Spleen (tissue), 11 donors: ENCODE data around the gene MORN4. TPM values are rescaled to one million over a fixed set of nuclear protein-coding genes. Genes with fewer than 3 reads are reported as not detected.
A peak's percentile ranks its signal among the peaks of the same experiment; 100 is the strongest.

Experiments used
- DNase-seq: peaks from one replicate; pipeline ENCODE4 v3.0.0-alpha.2; 2020
- H3K27ac ChIP-seq, 8 donors: fragments of 200-600 bp; sonication (generic) in 7 of 8; 1 replicate in 4 of 8; 2 replicates in 4 of 8; pipeline versions ENCODE4 v1.5.0 to v1.8.0; 2016 to 2021; ENCODE audit warnings: inconsistent platforms in 4 of 8, mild to moderate bottlenecking in 4 of 8, moderate library complexity in 1 of 8
- H3K27me3 ChIP-seq, 7 donors: fragments of 200-600 bp; sonication (generic) in 6 of 7; replicated peaks in 1 of 7; 1 replicate in 4 of 7; 2 replicates in 3 of 7; pipeline versions ENCODE4 v1.5.0 to v1.8.0; 2016 to 2021; ENCODE audit warnings: inconsistent platforms in 3 of 7, mild to moderate bottlenecking in 1 of 7
- H3K36me3 ChIP-seq, 6 donors: fragments of 200-600 bp; sonication (generic) in 5 of 6; 1 replicate in 4 of 6; 2 replicates in 2 of 6; pipeline versions ENCODE4 v1.5.0 to v1.8.0; 2016 to 2021; ENCODE audit warnings: inconsistent platforms in 2 of 6
- H3K4me1 ChIP-seq, 6 donors: fragments of 200-600 bp; sonication (generic) in 5 of 6; 1 replicate in 3 of 6; 2 replicates in 3 of 6; pipeline versions ENCODE4 v1.5.0 to v1.8.0; 2016 to 2021; ENCODE audit warnings: inconsistent platforms in 3 of 6
- H3K4me3 ChIP-seq, 8 donors: fragments of 200-600 bp; sonication (generic) in 7 of 8; 1 replicate in 4 of 8; 2 replicates in 4 of 8; pipeline versions ENCODE4 v1.5.0 to v1.8.0; 2016 to 2021; ENCODE audit warnings: inconsistent platforms in 4 of 8, mild to moderate bottlenecking in 4 of 8, moderate library complexity in 2 of 8
- H3K9me3 ChIP-seq, 8 donors: fragments of 200-600 bp; sonication (generic) in 7 of 8; 1 replicate in 4 of 8; 2 replicates in 4 of 8; pipeline versions ENCODE4 v1.5.0 to v1.8.0; 2016 to 2021; ENCODE audit warnings: inconsistent platforms in 4 of 8
- POLR2A ChIP-seq, 3 donors: fragments of 450-650 bp; IDR thresholded peaks; one replicate each; pipeline ENCODE4 v1.5.1; 2017; ENCODE audit warnings: antibody characterized with exemption in 3 of 3, mild to moderate bottlenecking in 1 of 3
- POLR2AphosphoS5 ChIP-seq, 3 donors: sonication (generic); formaldehyde crosslinking; IDR thresholded peaks; one replicate each; pipeline ENCODE4 v1.5.1; 2017; ENCODE audit warnings: antibody characterized with exemption in 3 of 3
- WGBS, 5 donors: extraction: QIAGEN DNeasy Blood & Tissue Kit in 3 of 5; methylation state at CpG; one replicate each; pipeline versions ENCODE4 v1.1.5 to v1.1.7; 2013 to 2018; 5-methylcytosine and 5-hydroxymethylcytosine counted together
- intact Hi-C: fragments of 100-400 bp; cut with DNase I; formaldehyde crosslinking; loops from one replicate; pipeline ENCODE4 v1.15.0; 2023; ENCODE audit warnings: low total_unique reads
- polyA plus RNA-seq, 3 donors: library from polyadenylated mRNA; stranded (reverse); fragments of 200-250 nt; gene quantifications; one replicate each; pipeline ENCODE4 v1.2.1, GENCODE V29; 2013
- total RNA-seq, 7 donors: library from RNA; depleted of rRNA in 3 of 7; stranded (reverse); fragments of >200 nt in 3 of 7; fragmentation: NEBNext Ultra II Directional in 4 of 7; extraction: Animal tissue kit (Norgen Biotek cat#: 25700) in 4 of 7; gene quantifications; one replicate each; pipeline versions ENCODE4 v1.1.0 to v1.2.1, GENCODE V29; 2016 to 2021
- TF ChIP-seq, protein P1 (sequence below), 11 experiments: fragments of 200-600 bp in 7 of 11; fragments of 450-650 bp in 4 of 11; sonication (generic) in 4 of 11; IDR thresholded peaks in 8 of 11; conservative IDR thresholded peaks in 3 of 11; 1 replicate in 7 of 11; 2 replicates in 4 of 11; pipeline versions ENCODE4 v1.4.0 to v1.8.0; 2016 to 2021; ENCODE audit warnings: antibody characterized with exemption in 11 of 11, inconsistent platforms in 4 of 11, mild to moderate bottlenecking in 1 of 11
- donor health status: healthy with polysubstance abuse.
- donor health status: DM: no; HTN: no; CAD: no; lungs with moderate emphysema.
- donor health status: DM: no; HTN: no; CAD: no.
- donor health status: Bipolar disorder and iron deficiency.
- donor health status: healthy.
- donor health status: DM: no; HTN: no; CAD: no.
- donor health status: DM: yes; HTN: yes; CAD: no.

MORN4 gene
- total and polyA plus RNA-seq, 10 donors: 1.6 to 5.0 (median 2.7) TPM

- WGBS, 5 donors: 91 to 100% (median 93%) methylated on average over 2 of the region's 2 CpGs
- Histone ChIP-seq H3K4me3 (no peak overlapping the region), H3K27ac (peak overlapping the region in 4 of 8 donors; percentile 7 to 52 (median 22)), H3K36me3 (peaks cover 3 to 75% (median 40%) of the 10 kb centered on the region in 6 donors), H3K27me3 (no peaks in the 10 kb centered on the region), H3K9me3 (no peaks in the 10 kb centered on the region), H3K4me1 (peaks cover 5 to 26% (median 12%) of the 10 kb centered on the region in 6 donors)
- intact Hi-C loops: loop anchor here (5.0 kb wide), 1 partner anchor 55 kb away; no protein-coding TSS in a partner anchor
- peak in 1 of 3 donors; percentile 60 for TF ChIP-seq POLR2AphosphoS5 (IDR thresholded peaks at IDR 0.05)
- TF ChIP-seq, protein P1, sequence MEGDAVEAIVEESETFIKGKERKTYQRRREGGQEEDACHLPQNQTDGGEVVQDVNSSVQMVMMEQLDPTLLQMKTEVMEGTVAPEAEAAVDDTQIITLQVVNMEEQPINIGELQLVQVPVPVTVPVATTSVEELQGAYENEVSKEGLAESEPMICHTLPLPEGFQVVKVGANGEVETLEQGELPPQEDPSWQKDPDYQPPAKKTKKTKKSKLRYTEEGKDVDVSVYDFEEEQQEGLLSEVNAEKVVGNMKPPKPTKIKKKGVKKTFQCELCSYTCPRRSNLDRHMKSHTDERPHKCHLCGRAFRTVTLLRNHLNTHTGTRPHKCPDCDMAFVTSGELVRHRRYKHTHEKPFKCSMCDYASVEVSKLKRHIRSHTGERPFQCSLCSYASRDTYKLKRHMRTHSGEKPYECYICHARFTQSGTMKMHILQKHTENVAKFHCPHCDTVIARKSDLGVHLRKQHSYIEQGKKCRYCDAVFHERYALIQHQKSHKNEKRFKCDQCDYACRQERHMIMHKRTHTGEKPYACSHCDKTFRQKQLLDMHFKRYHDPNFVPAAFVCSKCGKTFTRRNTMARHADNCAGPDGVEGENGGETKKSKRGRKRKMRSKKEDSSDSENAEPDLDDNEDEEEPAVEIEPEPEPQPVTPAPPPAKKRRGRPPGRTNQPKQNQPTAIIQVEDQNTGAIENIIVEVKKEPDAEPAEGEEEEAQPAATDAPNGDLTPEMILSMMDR (IDR thresholded peaks at IDR 0.05 in 8 of 11, conservative IDR thresholded peaks at IDR 0.05 in 3 of 11): peak; percentile 75 to 92 (median 85)
- TF ChIP-seq POLR2A (IDR thresholded peaks at IDR 0.05): no peak
- peak; percentile 81 for DNase-seq
Observed at GRCh38 chr10:97676770-97677581, 43.7 kb upstream of the MORN4 start.

GRCh38 chr10:97675222-97675621, 41.9 kb upstream of the MORN4 start:
- WGBS, 5 donors: 87 to 97% (median 93%) methylated on average over 3 to 9 of the region's 9 CpGs
- no peak for DNase-seq
- intact Hi-C loops: loop anchor here (5.0 kb wide), 1 partner anchor 57 kb away; no protein-coding TSS in a partner anchor

DNA sequence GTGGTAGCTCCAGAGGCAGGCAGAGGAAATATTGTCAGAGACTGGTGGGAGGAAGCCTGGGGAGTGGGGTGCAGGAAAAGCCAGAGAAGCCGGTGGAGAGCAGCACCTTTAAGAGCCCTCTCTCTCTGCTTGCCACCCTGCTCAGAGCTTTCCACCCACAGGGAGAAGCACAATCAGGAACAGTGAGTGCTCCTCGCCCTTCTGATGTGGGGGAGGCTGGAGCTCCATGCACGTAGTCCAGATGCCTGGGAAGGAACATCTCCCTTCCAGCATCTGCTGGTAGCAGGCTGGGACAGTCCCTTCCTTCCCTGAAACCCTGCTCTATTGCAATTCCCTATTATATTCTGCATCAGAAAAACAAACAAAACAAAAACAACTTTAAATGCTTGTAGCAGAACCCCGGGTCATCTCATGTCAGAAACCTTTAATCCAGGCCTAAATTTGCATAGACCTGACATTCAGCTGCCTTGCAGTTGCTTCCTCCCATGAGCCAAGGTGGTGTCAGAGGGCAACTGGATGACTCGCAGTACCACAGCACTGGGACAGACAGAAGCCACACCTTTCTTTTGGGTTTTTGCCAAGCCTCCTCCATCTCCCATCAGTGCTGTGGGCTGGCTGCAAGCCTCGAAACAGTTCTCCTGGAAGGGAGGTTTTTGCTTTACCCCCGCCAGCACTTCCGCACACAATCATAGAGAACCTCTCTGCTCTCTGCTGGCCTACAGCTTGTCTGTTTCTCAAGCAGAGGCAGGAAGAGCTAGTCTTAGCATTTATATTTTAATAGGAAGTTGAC, 40.6 kb upstream of the MORN4 start:
- WGBS, 5 donors: 72 to 81% (median 79%) methylated on average over 8 of the region's 8 CpGs
- H3K4me1 ChIP-seq: peaks cover 5 to 26% (median 12%) of the 10 kb centered on the region in 6 donors
- peak overlapping the region in 3 of 8 donors; percentile 1 to 4 (median 4) for H3K27ac ChIP-seq
- peaks cover 3 to 94% (median 51%) of the 10 kb centered on the region in 6 donors for H3K36me3 ChIP-seq
- H3K27me3 ChIP-seq: no peaks in the 10 kb centered on the region
- intact Hi-C loops: no loop called here
- no peaks in the 10 kb centered on the region for H3K9me3 ChIP-seq
- DNase-seq: no peak
- H3K4me3 ChIP-seq: no peak overlapping the region
- TF ChIP-seq, protein P1 (IDR thresholded peaks at IDR 0.05 in 8 of 11, conservative IDR thresholded peaks at IDR 0.05 in 3 of 11): no peak
- TF ChIP-seq POLR2AphosphoS5 (IDR thresholded peaks at IDR 0.05): peak in 1 of 3 donors; percentile 38

More at GRCh38 chr10:97675222-97675621, 41.9 kb upstream of the MORN4 start:
- H3K4me1 ChIP-seq: peaks cover 5 to 26% (median 12%) of the 10 kb centered on the region in 6 donors
- H3K4me3 ChIP-seq: no peak overlapping the region
- H3K36me3 ChIP-seq: peaks cover 3 to 93% (median 46%) of the 10 kb centered on the region in 6 donors
- TF ChIP-seq POLR2AphosphoS5 (IDR thresholded peaks at IDR 0.05): peak in 1 of 3 donors; percentile 17
- TF ChIP-seq, protein P1 (IDR thresholded peaks at IDR 0.05 in 8 of 11, conservative IDR thresholded peaks at IDR 0.05 in 3 of 11): no peak
- no peaks in the 10 kb centered on the region for H3K9me3 ChIP-seq
- no peaks in the 10 kb centered on the region for H3K27me3 ChIP-seq
- no peak overlapping the region for H3K27ac ChIP-seq
